Testis (tissue), 3 donors: ENCODE data around the gene KCTD1. TPM values are rescaled to one million over a fixed set of nuclear protein-coding genes. Genes with fewer than 3 reads are reported as not detected.

Experiments
- DNase-seq: peaks from one replicate; pipeline ENCODE4 v3.0.0-alpha.2; 2019
- H3K27ac ChIP-seq, 2 donors: fragments of 200-600 bp; sonication (generic); one replicate each; pipeline ENCODE4 v1.5.1; 2019
- H3K27me3 ChIP-seq: fragments of 200-600 bp; sonication (generic); one replicate; pipeline ENCODE4 v1.5.1; 2019
- H3K36me3 ChIP-seq: fragments of 200-600 bp; sonication (generic); one replicate; pipeline ENCODE4 v1.5.1; 2017; ENCODE audit warnings: low read depth; ENCODE audit errors: missing control alignments
- H3K4me1 ChIP-seq: fragments of 200-600 bp; sonication (generic); one replicate; pipeline ENCODE4 v1.5.1; 2019
- H3K4me3 ChIP-seq, 2 donors: fragments of 200-600 bp; sonication (generic); one replicate each; pipeline ENCODE4 v1.5.1; 2017 to 2019
- H3K9me3 ChIP-seq: fragments of 200-600 bp; sonication (generic); one replicate; pipeline ENCODE4 v1.5.1; 2017
- CTCF ChIP-seq, 3 experiments: fragments of 450-650 bp in 2 of 3; fragments of 200-600 bp in 1 of 3; sonication (generic) in 1 of 3; IDR thresholded peaks; one replicate each; pipeline ENCODE4 v1.5.1; 2016 to 2019; ENCODE audit warnings: antibody characterized with exemption in 3 of 3, mild to moderate bottlenecking in 2 of 3, moderate library complexity in 1 of 3
- POLR2A ChIP-seq: fragments of 450-650 bp; IDR thresholded peaks from one replicate; pipeline ENCODE4 v1.6.1; 2017; ENCODE audit warnings: antibody characterized with exemption, mild to moderate bottlenecking, moderate library complexity
- WGBS, 2 donors: methylation state at CpG; one replicate each; pipeline ENCODE4 v1.1.5; 2018; 5-methylcytosine and 5-hydroxymethylcytosine counted together
- intact Hi-C: fragments of 100-400 bp; cut with DNase I; formaldehyde crosslinking; loops from one replicate; pipeline ENCODE4 v1.15.1; 2023; ENCODE audit warnings: low total_unique reads
- polyA plus RNA-seq: library from polyadenylated mRNA; stranded (reverse); fragments of 350-450 nt; fragmentation: Illumina TruSeq; extraction: RNeasy Lipid Tissue Mini Kit (QIAGEN cat#74804); gene quantifications from one replicate; pipeline ENCODE4 v1.2.3, GENCODE V29; 2014; ENCODE audit warnings: low read depth, low replicate concordance; ENCODE audit not compliant: insufficient read depth
- total RNA-seq, 2 donors: library from RNA; depleted of rRNA; stranded (reverse); fragments of >200 nt; gene quantifications; one replicate each; pipeline ENCODE4 v1.2.3, GENCODE V29; 2016

Gene KCTD1
- total and polyA plus RNA-seq, 3 donors from 2014 or later, result 13.1 to 19.9 (median 19.6) TPM

GRCh38 chr18:26436176-26437051 lies 111.9 kb downstream of the KCTD1 start:
- no peaks in the 10 kb centered on the region for H3K36me3 ChIP-seq
- no peak for DNase-seq
- 79 to 86% methylated on average over 11 of the region's 11 CpGs for WGBS, 2 donors
- H3K4me1 ChIP-seq, result no peaks in the 10 kb centered on the region
- H3K27me3 ChIP-seq, result no peaks in the 10 kb centered on the region
- H3K27ac ChIP-seq, result no peak overlapping the region
- no peaks in the 10 kb centered on the region for H3K9me3 ChIP-seq
- no peak overlapping the region for H3K4me3 ChIP-seq
- intact Hi-C loops, result no loop called here
- TF ChIP-seq POLR2A (no peak), CTCF (IDR thresholded peaks at IDR 0.05) (no peak)

- Histone ChIP-seq H3K4me1 (no peaks in the 10 kb centered on the region), H3K36me3 (no peaks in the 10 kb centered on the region), H3K9me3 (no peaks in the 10 kb centered on the region), H3K27me3 (no peaks in the 10 kb centered on the region), H3K4me3 (no peak overlapping the region), H3K27ac (no peak overlapping the region)
- TF ChIP-seq CTCF (IDR thresholded peaks at IDR 0.05), result no peak
- no peak for TF ChIP-seq POLR2A
- DNase-seq, result no peak
- WGBS, 2 donors, result 88 to 90% methylated on average over 8 of the region's 8 CpGs
- intact Hi-C loops, result no loop called here
Observed at GRCh38 chr18:26435415-26436095, 112.8 kb downstream of the KCTD1 start.

GRCh38 chr18:26434887-26435286 lies 113.5 kb downstream of the KCTD1 start:
- H3K36me3 ChIP-seq, result no peaks in the 10 kb centered on the region
- H3K4me1 ChIP-seq, result no peaks in the 10 kb centered on the region
- DNase-seq, result no peak
- no peaks in the 10 kb centered on the region for H3K27me3 ChIP-seq
- no peaks in the 10 kb centered on the region for H3K9me3 ChIP-seq
- no peak overlapping the region for H3K4me3 ChIP-seq
- intact Hi-C loops, result no loop called here
- 68 to 96% methylated on average over 2 of the region's 2 CpGs for WGBS, 2 donors
- TF ChIP-seq POLR2A (no peak), CTCF (IDR thresholded peaks at IDR 0.05) (no peak)
- H3K27ac ChIP-seq, result no peak overlapping the region

GRCh38 chr18:26432651-26433424 lies 115.5 kb downstream of the KCTD1 start:
- Histone ChIP-seq H3K36me3 (no peaks in the 10 kb centered on the region), H3K4me1 (no peaks in the 10 kb centered on the region), H3K27me3 (no peaks in the 10 kb centered on the region), H3K27ac (no peak overlapping the region), H3K4me3 (no peak overlapping the region), H3K9me3 (no peaks in the 10 kb centered on the region)
- no peak for TF ChIP-seq CTCF (IDR thresholded peaks at IDR 0.05)
- TF ChIP-seq POLR2A, result no peak
- no peak for DNase-seq
- intact Hi-C loops, result no loop called here
- 89 to 90% methylated on average over 5 of the region's 5 CpGs for WGBS, 2 donors
